Activated T-helper 1 cell treated with anti-CD3 and anti-CD28 coated beads, Interleukin-2, amount 50 U/mL, for 16 hours (primary cell): ENCODE measurements around the gene SART1.
A peak's percentile ranks its signal among the peaks of the same experiment; 100 is the strongest.

ENCODE experiments used
- DNase-seq, 2 donors: peaks; one replicate each; pipeline ENCODE4 v3.0.0-alpha.2; 2020; ENCODE audit warnings: low read depth in 1 of 2, low spot score in 1 of 2

Gene SART1

DNA sequence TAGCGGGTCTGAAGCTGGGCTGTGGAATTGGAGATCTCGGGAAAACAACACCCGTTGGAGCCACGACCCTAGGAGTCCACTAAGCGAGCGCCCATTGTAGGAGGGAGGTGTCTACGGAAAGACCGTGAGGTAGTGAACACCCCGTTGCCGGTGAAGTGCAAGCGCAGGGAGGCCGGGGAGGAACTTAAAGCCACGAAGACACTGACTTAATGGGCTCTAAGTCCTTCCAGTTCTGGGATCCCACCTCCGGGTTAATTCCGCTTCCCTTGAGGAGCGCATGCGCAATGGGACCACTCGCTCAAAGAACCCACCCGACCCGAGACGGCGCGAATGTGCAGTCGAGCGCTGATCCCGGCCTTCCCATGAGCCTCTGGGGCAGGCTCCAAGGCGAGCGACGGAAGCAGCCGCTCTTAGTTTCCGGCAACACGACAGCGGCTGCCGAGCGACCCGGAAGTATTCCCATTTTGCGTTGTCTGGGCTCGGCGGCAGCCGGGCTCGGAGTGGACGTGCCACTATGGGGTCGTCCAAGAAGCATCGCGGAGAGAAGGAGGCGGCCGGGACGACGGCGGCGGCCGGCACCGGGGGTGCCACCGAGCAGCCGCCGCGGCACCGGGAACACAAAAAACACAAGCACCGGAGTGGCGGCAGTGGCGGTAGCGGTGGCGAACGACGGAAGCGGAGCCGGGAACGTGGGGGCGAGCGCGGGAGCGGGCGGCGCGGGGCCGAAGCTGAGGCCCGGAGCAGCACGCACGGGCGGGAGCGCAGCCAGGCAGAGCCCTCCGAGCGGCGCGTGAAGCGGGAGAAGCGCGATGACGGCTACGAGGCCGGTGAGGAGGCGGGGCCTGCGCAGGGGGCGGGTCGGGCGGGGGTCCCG lies at the start of gene SART1:
SART1 (plus strand) TSS at position 468 of the 874 bp plus-strand sequence; CDS start at position 515, 47 bp downstream.
- DNase-seq, result peak; percentile 88 to 93

DNA sequence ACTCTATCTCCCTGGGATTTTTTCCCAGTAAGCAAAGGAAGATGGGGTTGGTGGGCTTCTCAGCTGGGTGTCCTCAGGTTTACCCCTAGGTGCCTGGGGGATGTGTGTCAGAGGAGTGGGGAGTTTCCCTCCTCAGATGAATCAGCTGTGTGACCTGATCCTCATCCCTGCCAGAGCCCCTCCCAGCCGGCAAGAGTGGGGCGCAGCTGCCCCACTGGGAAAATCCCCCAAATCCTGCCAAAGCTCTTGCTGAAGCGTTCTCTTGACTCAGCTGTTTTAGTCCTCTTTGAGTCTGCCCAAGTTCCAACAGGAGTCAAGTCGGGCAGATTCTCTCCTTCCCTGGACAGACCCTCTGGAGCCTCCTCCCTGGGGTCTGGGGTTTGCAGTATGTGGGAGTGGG lies 48.7 kb upstream of the SART1 start:
- no peak for DNase-seq

DNA sequence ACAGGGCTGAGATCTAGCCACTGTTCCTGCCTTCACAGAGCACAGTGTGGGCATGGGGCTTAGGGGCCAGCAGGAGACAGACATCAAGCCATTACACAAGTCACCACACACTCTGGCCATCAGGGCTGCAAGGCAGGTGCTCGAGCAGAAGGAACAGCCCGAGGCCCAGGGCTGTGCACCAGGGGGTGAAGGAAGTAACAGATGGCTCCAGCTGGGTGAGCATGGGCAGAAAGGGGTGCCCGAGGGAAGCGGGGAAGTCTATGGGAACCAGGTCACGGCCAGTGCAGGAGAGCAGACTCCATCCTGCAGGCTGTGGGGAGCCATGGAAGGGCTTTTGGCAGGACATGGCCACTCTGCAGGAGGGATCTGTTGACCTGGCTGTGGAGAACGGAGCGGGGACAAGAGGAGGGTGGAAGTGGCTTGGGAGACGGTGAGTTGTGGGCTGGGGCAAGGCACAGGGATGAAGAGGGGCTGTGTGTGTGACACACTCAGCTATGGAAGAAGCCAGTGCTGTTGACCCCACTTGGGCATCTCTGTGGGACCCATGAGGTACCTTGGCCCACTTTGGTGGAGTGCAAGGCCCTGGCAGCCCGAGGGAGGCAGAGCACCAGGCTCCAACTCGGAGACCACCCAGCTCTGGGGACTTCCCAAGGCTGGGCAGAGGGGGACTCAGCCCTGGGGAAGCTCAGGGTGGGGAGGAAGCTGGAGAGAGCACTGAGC lies 46.3 kb upstream of the SART1 start:
- DNase-seq, result no peak

DNA sequence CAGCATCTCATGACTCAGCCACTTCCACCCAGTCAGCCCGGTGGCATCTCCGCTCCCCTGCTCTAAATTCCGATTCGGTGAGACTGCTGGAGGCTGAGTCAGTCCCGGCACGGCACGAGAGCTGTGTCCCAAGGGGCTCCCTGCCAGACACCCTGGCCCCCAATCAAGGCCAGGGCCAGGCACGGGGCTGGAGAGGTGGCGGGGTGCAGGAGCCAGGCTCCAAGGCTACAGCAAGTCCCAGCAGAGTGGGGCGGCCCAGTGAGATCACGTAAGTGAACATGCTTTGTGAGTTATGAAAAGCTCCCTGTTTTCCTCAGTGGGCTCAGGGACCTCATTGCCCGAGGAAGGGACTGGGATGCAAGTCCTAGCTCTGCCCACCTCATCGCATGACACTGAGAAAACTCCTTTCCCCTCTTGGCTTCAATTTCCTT lies 45.7 kb upstream of the SART1 start:
- DNase-seq, result no peak

DNA sequence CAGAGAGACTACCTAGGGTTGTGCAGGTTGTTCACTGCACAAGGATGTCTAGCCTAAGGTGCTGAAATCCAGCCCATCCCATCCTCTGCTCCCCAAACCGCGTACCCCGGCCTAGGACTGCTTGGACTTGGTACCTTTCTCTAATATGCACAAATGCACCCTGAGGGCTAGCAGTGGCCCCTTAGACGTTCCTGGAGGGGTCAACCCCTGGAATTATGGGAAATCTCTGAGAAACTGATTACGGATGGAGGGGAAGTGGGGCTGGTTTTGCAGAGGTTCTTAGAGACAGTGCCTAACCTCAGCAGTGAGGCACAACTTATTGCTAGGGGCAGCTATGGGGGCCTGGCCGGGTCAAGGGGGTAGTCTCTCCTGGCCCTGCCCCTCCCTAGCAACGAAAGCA lies 45.1 kb upstream of the SART1 start:
- DNase-seq, result no peak

GRCh38 chr11:65917077-65917433 lies 44.5 kb upstream of the SART1 start:
- no peak for DNase-seq

DNA sequence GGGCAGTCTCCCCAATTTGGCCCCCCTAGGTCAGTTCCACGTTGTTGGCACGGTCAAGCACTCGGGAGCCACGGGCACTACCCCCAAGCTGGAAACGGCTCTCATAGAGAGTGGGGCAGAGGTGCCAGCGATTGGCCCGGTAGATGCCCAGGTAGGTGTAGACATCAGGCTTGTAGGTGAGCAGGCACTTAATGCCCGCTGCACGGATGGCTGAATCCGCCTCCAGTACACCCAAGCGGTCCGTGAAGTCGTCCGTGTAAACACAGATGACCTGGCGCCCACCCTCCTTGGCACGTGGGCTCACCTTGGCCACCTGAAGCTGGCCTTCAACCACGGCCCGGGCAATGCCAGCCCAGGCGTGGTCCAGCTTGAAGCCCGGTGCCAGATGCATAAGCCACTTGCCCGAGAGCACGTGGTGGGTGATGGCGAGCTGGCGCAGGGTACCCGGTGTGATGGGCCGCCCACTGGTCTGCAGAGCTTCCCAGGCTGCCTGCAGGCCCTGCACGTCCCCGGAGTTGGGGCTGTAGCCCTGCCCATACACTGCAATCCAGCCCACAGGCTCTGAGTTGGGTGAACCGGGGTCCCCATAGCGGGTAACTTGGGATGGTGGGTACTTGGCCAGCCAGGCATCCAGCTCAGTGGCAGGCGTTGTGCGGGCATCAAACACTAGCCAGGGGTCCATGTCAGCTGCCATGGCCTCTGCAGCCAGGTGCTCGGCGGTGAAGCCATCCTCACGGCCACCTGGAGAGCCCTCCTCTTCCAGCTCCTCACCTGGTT lies 43.9 kb upstream of the SART1 start:
- DNase-seq, result no peak

DNA sequence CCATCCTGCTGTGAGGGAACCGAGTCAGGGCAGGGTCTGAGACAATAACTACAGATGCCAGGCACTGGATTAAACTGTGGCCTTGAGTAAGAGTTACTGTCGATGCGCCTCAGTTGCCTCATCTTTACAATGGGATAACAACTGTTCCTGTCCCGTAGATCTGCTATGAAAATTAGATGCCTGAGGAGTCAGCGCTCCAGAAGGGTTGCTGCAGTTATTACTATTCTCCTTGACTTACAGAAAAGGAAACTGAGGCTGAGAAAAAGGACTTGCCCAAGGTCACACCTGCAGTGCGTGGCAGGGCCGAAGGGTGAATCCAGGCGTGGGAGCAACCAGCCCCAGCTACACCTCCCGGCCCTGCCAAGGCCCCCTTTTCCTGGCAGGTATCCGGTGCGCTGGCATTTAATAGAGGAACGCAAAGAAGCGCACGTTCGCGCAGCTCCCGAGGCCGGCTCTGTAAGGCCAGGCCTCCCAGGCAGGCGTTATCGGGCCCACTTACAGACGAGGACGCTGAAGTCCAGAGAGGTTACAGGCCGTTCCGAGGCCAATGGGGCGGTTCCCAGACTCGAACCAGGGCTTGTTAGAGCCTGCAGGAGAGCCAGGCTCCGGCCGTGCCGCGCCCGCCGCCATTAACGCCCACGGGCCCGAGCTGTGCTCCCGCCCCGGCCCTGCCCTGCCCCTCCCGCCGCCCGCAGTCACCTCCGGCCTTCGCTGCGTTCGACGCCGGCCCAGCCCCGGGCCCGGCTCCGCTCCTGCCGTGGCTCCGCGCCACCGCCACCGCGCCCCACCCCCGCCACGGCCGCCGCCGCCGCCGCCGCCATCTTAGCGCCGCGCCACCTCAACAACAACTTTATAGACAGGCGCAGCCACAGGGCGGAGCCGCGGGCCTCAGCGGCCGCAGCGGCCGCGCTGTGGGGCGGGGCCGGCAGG lies 43.1 kb upstream of the SART1 start, which contains the start of gene C11orf68:
C11orf68 (minus strand) TSS at position 852 of the 930 bp plus-strand sequence; CDS start at position 821, 31 bp downstream.
- DNase-seq, result peak in 1 of 2 donors; percentile 10

GRCh38 chr11:65919141-65919572 lies 42.4 kb upstream of the SART1 start, which contains the start of gene DRAP1:
DRAP1 (plus strand) TSS chr11:65919426; CDS start chr11:65919502, 76 bp downstream.
- DNase-seq, result peak; percentile 98 to 100

GRCh38 chr11:65919573-65920371 lies 41.8 kb upstream of the SART1 start:
- peak in 1 of 2 donors; percentile 28 for DNase-seq

GRCh38 chr11:65920372-65920802 lies 41.1 kb upstream of the SART1 start:
- no peak for DNase-seq

- no peak for DNase-seq
Measured at GRCh38 chr11:65921033-65921555, 40.4 kb upstream of the SART1 start.

DNA sequence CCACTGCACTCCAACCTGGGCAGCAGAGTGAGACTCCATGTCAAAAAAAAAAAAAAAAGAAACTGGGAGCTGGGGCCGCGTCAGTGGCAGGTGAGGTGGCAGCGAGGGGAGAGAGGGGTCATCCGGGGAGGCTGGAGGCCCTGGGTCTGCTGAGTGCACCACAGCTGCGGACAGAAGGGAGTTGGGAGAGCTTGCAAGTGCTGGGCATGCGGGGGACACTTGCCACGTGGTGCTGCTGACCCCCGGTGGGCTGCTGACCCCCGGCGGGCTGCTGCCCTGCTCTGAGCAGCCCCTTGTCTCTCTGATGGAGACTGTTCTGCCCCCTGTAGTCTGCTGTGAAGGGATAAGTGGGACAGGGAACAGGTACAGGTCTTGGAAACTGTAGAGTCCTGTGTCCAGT lies 39.7 kb upstream of the SART1 start:
- no peak for DNase-seq

DNA sequence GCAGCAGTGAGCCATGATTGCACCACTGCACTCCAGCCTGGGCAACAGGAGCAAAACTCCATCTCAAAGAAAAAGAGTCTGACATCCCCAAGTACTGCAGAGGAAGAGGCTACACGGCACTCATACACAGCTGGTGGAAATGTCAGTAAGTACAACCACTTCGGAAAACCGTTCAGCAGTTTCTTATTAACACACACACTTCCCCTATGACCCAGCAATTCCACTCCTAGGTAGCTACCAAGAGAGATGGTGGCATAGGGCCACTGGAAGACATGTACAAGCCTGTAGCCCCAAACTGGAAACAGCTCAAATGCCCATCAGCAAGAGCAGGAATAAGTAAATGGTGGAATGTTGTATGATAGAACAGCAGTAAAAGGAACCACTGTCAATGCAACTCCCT lies 39.0 kb upstream of the SART1 start:
- DNase-seq, result no peak

GRCh38 chr11:65925397-65925796 lies 36.1 kb upstream of the SART1 start:
- no peak for DNase-seq

- peak; percentile 44 to 58 for DNase-seq
Measured at GRCh38 chr11:65927904-65928397, 33.6 kb upstream of the SART1 start.

DNA sequence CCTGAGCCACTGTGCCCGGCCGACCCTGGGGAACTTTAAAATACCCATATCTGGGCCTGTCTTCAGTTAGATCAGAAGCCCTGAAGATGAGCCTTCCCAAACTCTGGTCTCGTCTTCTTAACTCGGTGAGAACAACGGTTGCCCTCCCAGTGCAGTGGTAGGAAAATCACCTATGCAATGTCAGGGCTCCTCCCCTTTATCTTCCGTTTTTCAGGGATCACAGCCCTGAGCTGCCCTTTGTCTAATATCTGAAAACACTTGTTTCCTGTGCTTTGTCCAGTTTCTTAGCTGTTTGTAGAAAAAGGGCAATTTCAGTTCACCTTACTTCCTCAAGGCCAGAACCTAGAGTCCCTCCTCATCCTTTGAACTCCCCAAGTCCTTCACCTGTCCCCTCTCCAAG lies 32.9 kb upstream of the SART1 start:
- no peak for DNase-seq

DNA sequence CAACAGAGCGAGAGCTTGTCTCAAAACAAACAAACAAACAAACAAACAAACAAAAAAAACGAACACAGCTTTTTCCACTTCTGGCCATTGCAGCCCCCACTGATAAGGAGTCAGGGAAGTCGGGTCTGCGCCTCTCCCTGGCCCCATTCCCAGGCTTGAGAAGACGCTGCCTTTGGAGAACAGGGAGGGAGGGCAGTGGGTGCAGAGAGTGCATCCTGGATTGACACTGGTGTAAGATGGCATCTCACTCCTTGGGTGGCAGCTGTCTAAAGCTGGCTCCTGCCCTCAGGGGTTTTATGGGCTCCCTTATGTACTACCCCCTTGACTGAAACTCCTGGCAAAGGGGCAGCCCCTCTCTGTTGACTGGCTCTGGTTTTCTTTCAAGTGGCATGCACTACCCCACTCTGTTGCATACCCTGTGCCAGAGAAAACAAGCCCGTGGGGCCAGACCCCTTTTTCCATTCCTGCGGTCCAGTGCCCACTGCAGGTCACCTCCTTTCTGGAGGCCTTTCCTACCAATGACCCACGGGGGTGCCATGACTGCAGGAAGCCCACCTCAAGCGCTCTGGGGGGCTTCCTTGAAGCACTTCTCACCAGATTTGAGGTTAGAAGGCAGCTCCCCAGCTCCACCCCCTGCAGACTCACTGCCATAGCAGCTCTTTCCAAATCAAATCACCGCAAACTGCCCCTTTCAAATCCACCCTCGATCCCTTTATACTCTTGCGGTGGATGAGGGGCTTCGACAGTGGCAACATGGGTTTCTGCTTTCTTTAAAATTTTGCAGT lies 29.6 kb upstream of the SART1 start:
- DNase-seq, result no peak
